CD4-positive, alpha-beta T cell (primary cell): ENCODE measurements around the gene MYT1. TPM values are rescaled to one million over a fixed set of nuclear protein-coding genes. Genes with fewer than 3 reads are reported as not detected.

ENCODE experiments used
- ATAC-seq: fragments of 200-7000 bp; cut with Tn5 transposase; one replicate; pipeline ENCODE4 v1.10.0; 2022; ENCODE audit warnings: mild to moderate bottlenecking; ENCODE audit not compliant: poor library complexity
- CTCF ChIA-PET: fragments of 350-600 bp; sonication (Branson Sonifier 250); formaldehyde crosslinking; loops from one replicate; lab custom pipeline; 2021; ENCODE audit warnings: antibody characterized with exemption, inconsistent platforms; lab: Charles Lee
- POLR2A ChIA-PET: fragments of 350-600 bp; sonication (Branson Sonifier 250); formaldehyde crosslinking; loops from one replicate; lab custom pipeline; 2021; ENCODE audit warnings: antibody characterized with exemption, inconsistent platforms; lab: Charles Lee
- DNase-seq, 14 experiments: peaks; one replicate each; pipeline ENCODE4 v3.0.0-alpha.2; 2013 to 2020; ENCODE audit warnings: mixed read lengths in 2 of 14
- H3K27ac ChIP-seq, 2 donors: one replicate each; pipeline versions ENCODE4 v1.5.1 to v1.7.0; 2013; ENCODE audit warnings: low read length in 2 of 2, low read depth in 1 of 2, mild to moderate bottlenecking in 1 of 2
- H3K27me3 ChIP-seq, 2 experiments: 1 replicate in 1 of 2; 2 replicates in 1 of 2; pipeline versions ENCODE4 v1.6.1 to v1.7.0; 2013; ENCODE audit warnings: low read length in 2 of 2, control low read depth in 1 of 2, mild to moderate bottlenecking in 1 of 2, moderate library complexity in 1 of 2; ENCODE audit not compliant: insufficient read depth in 2 of 2, control insufficient read depth in 1 of 2
- H3K36me3 ChIP-seq: one replicate; pipeline ENCODE4 v1.6.1; 2013; ENCODE audit warnings: low read length, control low read depth; ENCODE audit not compliant: insufficient read depth
- H3K4me1 ChIP-seq: one replicate; pipeline ENCODE4 v1.6.1; 2013; ENCODE audit warnings: low read length, control low read depth; ENCODE audit not compliant: insufficient read depth
- H3K4me3 ChIP-seq: one replicate; pipeline ENCODE4 v1.5.1; 2013; ENCODE audit warnings: mild to moderate bottlenecking, low read length, moderate library complexity
- H3K9me3 ChIP-seq, 2 experiments: 1 replicate in 1 of 2; 2 replicates in 1 of 2; pipeline versions ENCODE4 v1.6.1 to v1.7.0; 2013; ENCODE audit warnings: low read length in 2 of 2, mild to moderate bottlenecking in 2 of 2, control low read depth in 1 of 2, moderate library complexity in 1 of 2; ENCODE audit not compliant: control insufficient read depth in 1 of 2, insufficient read depth in 1 of 2
- H3K27ac Mint-ChIP-seq: one replicate; pipeline ENCODE4 v1.8.0; 2020; ENCODE audit warnings: mixed read lengths
- H3K27me3 Mint-ChIP-seq: one replicate; pipeline ENCODE4 v1.8.0; 2021; ENCODE audit warnings: mixed read lengths
- H3K36me3 Mint-ChIP-seq: one replicate; pipeline ENCODE4 v1.8.0; 2021; ENCODE audit warnings: low read depth, mixed read lengths
- H3K4me1 Mint-ChIP-seq: one replicate; pipeline ENCODE4 v1.8.0; 2021; ENCODE audit warnings: low read depth, mixed read lengths
- H3K4me3 Mint-ChIP-seq: one replicate; pipeline ENCODE4 v1.8.0; 2020; ENCODE audit warnings: mild to moderate bottlenecking, mixed read lengths
- H3K9me3 Mint-ChIP-seq: one replicate; pipeline ENCODE4 v1.8.0; 2020; ENCODE audit warnings: mixed read lengths
- intact Hi-C, 2 experiments: fragments of 100-400 bp; cut with DNase I in 1 of 2; cut with micrococcal nuclease in 1 of 2; formaldehyde crosslinking; loops; one replicate each; pipeline versions ENCODE4 v1.15.1 to v1.9.0; 2023 to 2025; cut with DNase I, micrococcal nuclease
- total RNA-seq, 174 experiments: library from RNA in 2 of 174; stranded (reverse) in 2 of 174; gene quantifications; one replicate each; pipeline ENCODE4 v1.2.3 and lab custom pipeline; 2021 to 2026
- TF ChIP-seq, protein P1 (sequence below): fragments of 200-600 bp; IDR thresholded peaks from one replicate; pipeline ENCODE4 v1.8.0; 2022; ENCODE audit warnings: antibody characterized with exemption, mild to moderate bottlenecking

MYT1 gene
- total RNA-seq, 2 experiments from 2014 or later = 1.0 TPM; not detected in 1

GRCh38 chr20:64188091-64188490 is 23.8 kb downstream of the MYT1 start:
- Histone ChIP-seq H3K27ac (no peak overlapping the region), H3K27me3 (peaks cover 4 to 11% of the 10 kb centered on the region in 2 experiments), H3K9me3 (peaks cover 0 to 19% of the 10 kb centered on the region in 2 experiments), H3K4me1 (peaks cover 8% of the 10 kb centered on the region), H3K4me3 (no peak overlapping the region), H3K36me3 (no peaks in the 10 kb centered on the region)
- intact Hi-C loops = no loop called here
- Mint-ChIP-seq H3K4me1 (peaks cover 4% of the 10 kb centered on the region), H3K9me3 (no peaks in the 10 kb centered on the region), H3K4me3 (no peak overlapping the region), H3K27ac (no peak overlapping the region), H3K27me3 (peaks cover 28% of the 10 kb centered on the region), H3K36me3 (no peaks in the 10 kb centered on the region)
- POLR2A ChIA-PET = no interaction called here
- no peak for DNase-seq
- TF ChIP-seq, protein P1, sequence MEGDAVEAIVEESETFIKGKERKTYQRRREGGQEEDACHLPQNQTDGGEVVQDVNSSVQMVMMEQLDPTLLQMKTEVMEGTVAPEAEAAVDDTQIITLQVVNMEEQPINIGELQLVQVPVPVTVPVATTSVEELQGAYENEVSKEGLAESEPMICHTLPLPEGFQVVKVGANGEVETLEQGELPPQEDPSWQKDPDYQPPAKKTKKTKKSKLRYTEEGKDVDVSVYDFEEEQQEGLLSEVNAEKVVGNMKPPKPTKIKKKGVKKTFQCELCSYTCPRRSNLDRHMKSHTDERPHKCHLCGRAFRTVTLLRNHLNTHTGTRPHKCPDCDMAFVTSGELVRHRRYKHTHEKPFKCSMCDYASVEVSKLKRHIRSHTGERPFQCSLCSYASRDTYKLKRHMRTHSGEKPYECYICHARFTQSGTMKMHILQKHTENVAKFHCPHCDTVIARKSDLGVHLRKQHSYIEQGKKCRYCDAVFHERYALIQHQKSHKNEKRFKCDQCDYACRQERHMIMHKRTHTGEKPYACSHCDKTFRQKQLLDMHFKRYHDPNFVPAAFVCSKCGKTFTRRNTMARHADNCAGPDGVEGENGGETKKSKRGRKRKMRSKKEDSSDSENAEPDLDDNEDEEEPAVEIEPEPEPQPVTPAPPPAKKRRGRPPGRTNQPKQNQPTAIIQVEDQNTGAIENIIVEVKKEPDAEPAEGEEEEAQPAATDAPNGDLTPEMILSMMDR = no peak
- CTCF ChIA-PET = no interaction called here
- no peak for ATAC-seq

DNA sequence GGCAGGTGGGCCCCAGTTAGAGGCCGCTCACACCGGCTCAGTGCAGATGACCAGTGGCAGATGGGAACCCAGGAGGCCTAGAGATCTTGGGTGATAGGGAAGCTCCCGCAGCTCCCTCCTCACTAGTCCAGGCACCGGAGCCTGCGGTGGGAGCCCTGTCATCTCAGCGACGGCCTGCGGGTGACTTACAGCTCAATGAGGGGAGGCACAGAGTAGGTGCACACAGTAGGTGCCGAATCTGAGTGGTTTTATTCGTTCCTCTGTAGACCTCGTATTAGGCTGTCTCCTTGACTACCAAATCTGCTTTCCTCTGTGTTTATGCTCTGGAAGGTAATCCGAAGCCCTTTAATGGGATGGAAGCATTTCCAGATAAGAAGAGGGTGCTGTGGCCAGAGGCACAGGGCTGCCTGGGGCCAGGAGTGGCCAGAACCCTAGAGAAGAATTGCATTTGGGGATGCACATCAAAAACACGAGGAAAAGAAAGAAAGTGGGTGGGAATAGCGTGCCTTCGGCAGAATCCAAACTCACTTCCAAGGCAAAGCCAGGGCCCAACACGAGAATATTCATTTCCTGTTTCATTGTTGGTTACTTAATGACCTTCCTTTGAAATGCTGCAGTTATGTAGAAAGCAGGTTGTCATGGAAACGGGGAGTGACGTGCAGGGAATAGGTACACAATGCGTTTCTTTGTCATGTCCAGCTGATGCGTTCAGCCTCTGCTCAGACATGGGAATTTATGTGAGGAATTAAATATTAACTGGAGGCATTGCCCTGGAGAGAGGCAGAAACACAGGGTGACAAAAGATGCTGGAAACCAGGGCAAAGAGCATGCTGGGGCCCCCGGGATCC is 24.7 kb downstream of the MYT1 start:
- Mint-ChIP-seq H3K27ac (no peak overlapping the region), H3K4me1 (peaks cover 4% of the 10 kb centered on the region), H3K9me3 (no peaks in the 10 kb centered on the region), H3K4me3 (no peak overlapping the region), H3K27me3 (peaks cover 32% of the 10 kb centered on the region), H3K36me3 (no peaks in the 10 kb centered on the region)
- H3K9me3 ChIP-seq = peaks cover 0 to 19% of the 10 kb centered on the region in 2 experiments
- no peak for ATAC-seq
- peaks cover 8% of the 10 kb centered on the region for H3K4me1 ChIP-seq
- CTCF ChIA-PET = no interaction called here
- H3K27me3 ChIP-seq = peaks cover 4 to 7% of the 10 kb centered on the region in 2 experiments
- TF ChIP-seq, protein P1 = no peak
- H3K4me3 ChIP-seq = no peak overlapping the region
- POLR2A ChIA-PET = no interaction called here
- H3K36me3 ChIP-seq = no peaks in the 10 kb centered on the region
- DNase-seq = no peak
- H3K27ac ChIP-seq = no peak overlapping the region
- intact Hi-C loops = no loop called here

DNA sequence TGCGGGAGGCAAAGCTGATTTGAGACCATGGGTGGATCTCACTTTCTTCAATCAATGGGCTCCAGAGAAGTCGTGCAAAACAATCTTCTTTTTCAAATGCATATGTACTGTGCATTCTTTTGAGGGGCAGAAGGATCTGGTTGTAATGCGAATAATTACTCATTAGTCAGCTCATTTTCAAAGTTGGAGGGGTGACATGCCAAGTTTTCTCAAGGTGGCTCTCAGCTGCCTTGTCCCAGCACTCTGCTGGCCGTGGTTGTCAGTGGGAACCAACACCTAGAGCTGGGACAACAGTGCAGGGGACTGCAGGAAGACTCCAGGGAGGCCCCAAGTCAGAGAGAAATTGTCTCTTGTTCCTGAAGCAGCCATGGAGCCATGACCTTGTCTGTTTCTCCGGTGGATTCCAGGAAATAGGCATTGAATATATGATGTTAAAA is 25.3 kb downstream of the MYT1 start:
- no peak overlapping the region for H3K27ac Mint-ChIP-seq
- H3K4me3 Mint-ChIP-seq = no peak overlapping the region
- no peak for DNase-seq
- POLR2A ChIA-PET = no interaction called here
- ATAC-seq = no peak
- intact Hi-C loops = no loop called here
- H3K4me1 ChIP-seq = peaks cover 8% of the 10 kb centered on the region
- CTCF ChIA-PET = no interaction called here
- no peak overlapping the region for H3K27ac ChIP-seq
- H3K4me3 ChIP-seq = no peak overlapping the region
- peaks cover 4 to 7% of the 10 kb centered on the region in 2 experiments for H3K27me3 ChIP-seq
- no peaks in the 10 kb centered on the region for H3K9me3 Mint-ChIP-seq
- H3K9me3 ChIP-seq = peaks cover 0 to 19% of the 10 kb centered on the region in 2 experiments
- H3K36me3 Mint-ChIP-seq = no peaks in the 10 kb centered on the region
- peaks cover 39% of the 10 kb centered on the region for H3K27me3 Mint-ChIP-seq
- TF ChIP-seq, protein P1 = no peak
- H3K4me1 Mint-ChIP-seq = peaks cover 4% of the 10 kb centered on the region
- H3K36me3 ChIP-seq = no peaks in the 10 kb centered on the region
